ENCODE results near the gene PLA1A.
A peak's percentile ranks its signal among the peaks of the same experiment; 100 is the strongest.
"Not testable (repeated sequence)": the region's sequence is repeated elsewhere in the genome, so short reads cannot be mapped to it uniquely, and the experiment has no call there.

Gene PLA1A

DNA sequence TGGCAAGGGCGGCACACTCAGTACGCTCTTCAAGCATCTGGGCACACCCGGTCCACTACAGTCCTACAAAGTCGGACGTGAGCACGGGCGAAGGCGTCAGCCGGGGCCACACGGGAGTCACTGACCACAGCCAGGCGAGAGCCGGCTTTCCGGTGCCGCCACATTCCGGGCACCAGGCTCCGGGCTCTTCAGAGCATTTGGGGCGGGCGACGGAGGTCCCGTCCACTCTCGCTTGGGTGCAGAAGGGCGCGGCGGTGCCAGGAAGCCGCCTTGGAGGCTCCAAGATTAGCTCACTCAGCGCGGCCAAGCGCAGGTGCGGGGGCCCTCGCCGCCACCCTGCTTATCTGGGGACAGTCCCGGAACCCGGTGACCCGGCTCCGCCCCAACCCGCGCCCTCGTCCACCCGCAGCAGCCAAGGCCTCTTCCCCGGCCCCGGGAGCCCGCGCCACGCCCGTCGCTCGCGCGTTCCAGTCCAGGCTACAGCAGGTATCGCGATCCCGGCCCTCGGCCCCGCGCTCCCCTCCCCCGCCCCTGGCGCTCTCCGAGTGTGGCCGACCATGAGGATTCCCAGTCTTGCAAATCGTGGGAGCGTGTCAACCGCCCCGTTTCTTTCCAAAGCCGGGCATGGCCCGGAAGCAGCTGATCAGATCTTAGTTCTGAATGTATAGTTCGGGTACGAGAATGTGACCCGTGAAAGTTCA lies 18.2 kb upstream of the PLA1A start, which contains the start of gene ADPRH:
Gene ADPRH (plus strand): TSS at position 127 of the 701 bp plus-strand sequence. CDS start 2,678 bp downstream, outside the sequence.
- peak; percentile 66 for DNase-seq (ENCODE audit: low read depth)

DNA sequence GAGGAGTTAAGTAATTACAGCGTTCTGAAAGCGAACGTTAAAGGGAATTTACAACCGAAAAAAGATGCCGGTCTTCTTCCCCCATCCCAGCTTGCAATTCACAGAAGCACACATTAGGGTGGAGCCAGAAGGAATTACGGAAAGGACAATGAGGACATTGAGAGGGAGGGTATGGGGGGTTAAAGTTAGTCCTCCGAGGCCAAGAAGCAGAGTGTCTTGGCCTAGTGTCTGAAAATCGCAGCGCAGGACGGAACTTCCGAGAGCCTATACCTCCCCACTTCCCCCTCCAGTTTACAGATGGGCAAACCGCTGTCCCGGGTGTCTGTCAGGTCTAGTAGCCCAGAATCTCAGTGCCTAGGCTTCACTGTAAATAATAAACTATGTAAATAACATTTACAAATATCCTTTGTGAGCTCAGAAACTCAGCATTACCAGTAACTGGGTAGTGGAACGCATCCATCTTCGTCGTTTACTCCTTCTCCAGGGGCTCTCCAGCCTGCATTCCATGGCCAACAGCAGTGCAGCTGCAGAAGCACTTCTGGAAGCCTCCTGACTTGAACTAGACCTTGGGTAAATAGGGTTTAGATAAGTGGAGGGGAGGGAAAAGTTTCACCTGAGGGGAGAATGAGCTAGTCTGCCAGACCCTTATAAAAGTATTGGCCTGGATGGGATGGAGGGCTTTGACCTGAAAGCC lies 17.5 kb upstream of the PLA1A start:
- peak; percentile 22 for DNase-seq (ENCODE audit: low read depth)

DNA sequence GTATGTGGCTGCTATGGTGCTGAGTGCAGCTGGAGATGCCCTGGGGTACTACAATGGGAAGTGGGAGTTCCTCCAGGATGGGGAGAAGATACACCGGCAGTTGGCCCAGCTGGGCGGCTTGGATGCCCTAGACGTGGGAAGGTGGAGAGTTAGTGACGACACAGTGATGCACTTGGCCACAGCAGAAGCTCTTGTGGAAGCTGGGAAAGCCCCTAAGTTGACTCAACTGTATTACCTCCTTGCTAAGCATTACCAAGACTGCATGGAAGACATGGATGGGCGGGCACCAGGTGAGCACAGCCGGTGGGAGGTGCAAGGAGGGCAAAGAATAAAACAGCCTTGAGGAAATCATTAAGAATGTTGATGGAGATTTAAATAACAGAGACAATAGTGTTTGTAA lies 15.5 kb upstream of the PLA1A start:
- DNase-seq (ENCODE audit: low read depth), result no peak

DNA sequence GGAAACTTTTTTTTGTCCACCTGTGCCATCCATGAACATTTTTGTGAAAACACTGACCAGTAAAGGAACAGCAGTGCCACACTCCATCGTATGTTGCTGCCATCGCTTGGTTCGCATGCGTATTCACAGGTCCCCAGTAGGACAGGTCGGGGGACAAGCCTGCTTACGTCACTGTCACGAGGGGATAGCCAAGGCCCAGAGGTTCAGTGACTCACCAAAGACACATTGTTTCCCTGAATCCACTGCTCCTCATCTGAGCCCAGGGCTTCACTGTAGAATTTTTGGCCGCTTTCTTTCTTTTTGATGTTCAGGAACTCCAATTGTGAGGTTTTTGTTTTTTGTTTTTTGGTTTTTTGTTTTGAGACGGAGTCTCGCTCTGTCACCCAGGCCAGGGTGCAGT lies 12.5 kb upstream of the PLA1A start:
- no peak for DNase-seq (ENCODE audit: low read depth)

DNA sequence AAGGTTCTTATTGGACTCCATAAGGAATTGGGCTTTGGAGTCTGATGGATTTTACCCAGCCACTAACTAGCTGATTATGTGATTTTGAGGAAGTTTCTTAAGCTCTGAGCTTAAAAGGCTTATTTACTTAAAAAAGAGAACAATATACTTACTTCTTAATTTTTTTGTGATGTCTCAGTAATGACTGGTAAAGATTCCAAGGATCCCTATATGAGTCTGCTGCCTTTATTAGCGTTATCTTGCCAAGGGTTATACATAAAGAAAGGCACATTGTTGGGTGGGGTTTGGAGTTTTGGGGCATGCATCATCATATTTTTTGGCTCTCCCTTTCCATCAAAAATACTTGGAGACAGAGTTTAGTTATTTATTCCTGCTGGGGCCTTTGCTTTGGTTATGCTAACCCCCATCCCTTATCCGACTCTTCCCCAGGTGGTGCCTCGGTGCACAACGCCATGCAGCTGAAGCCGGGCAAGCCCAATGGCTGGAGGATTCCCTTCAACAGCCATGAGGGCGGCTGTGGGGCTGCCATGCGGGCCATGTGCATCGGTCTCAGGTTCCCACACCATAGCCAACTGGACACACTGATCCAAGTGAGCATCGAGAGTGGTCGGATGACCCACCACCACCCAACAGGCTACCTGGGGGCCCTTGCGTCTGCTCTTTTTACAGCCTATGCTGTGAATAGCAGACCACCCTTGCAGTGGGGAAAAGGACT lies 11.7 kb upstream of the PLA1A start:
- DNase-seq (ENCODE audit: low read depth), result no peak

DNA sequence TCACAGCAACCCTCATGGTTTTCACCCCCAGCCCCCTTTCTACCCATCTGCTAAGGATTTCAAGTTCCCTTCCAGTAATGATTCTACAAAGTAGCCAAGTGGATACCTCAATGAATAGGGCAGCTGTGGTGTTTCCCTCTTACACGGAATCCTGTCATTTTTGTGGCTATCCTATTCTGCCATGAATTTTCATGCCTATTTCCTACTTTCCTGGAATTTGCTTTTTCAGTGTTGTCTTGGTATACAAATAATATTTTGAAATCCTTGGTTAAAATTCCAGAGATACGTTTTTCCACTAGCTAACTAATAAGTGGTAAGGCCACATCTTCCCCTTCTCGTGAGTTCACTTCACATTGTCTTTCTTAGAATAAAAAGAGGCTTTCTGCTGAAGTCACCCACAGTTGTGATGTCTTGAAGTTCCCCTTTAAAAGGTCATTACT lies 10.9 kb upstream of the PLA1A start:
- no peak for DNase-seq (ENCODE audit: low read depth)

DNA sequence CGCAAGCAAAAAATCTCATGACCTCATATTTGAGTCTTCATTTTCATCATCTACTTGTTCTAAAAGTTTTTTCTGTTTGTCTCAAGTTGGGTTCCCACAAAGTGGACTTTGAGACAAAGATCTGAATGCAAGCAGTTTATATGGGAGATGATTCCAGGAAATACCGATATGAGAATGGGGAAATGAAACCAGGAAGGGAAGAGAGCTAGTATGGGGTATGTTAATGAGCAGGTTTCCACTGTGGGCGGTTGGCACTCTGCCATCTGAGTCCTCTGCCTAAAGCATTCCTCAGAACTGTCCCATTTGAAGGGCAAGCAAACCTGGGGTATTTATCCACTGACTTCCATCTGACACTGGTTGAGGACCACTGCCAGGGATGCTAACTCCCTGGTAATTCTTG lies 9.6 kb upstream of the PLA1A start:
- DNase-seq (ENCODE audit: low read depth), result no peak

DNA sequence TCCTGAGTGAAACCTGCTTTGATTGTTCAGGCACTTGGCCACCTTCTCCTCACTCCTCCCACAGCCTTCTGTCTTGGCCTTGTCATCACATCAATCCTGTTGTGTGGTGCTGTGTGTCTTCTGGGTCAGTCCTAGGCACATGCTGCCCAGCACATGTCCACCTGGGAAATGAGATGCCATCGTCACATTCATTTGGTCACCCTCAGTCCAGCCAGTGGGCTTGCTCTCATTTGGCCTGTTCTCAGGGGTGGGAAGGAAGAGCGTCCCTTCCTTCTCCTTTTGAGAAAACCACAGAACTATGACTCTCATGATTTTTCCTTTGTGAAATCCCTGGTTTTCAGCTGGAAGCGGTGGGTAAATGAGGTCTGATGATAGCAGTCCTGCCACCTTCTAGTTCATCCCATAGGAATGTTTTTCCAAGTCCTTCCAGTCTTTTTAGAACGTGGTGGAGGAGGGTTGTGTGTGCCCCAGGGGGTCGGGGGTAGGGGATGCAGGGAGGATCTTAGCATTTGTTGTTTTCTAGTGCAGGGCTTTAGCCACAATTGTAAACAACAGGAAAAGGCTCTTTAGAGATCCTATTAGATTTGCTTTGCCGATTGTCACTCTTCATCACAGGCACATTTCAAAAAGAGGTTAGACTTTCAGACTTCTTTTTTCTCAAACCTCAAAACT lies 8.4 kb upstream of the PLA1A start:
- DNase-seq (ENCODE audit: low read depth), result no peak

DNA sequence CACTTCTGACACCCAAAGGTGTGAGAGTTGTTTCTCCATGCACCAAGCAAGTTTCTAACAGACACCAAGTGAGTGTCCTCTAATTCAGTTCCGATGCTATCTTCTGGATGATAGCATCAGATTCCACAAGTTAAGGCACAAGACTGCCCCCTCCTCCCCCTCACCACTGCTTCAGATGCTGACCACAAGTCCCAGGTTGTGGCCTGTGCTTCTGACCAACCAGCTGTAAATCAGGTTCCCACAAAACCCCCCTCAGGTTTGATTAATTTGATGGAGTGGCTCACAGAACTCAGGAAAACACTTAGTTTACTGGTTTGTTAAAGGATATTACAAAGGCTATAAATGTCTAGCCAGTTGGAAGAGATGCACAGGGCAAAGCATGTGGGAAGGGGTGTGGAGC lies 7.0 kb upstream of the PLA1A start:
- DNase-seq (ENCODE audit: low read depth), result peak; percentile 57

DNA sequence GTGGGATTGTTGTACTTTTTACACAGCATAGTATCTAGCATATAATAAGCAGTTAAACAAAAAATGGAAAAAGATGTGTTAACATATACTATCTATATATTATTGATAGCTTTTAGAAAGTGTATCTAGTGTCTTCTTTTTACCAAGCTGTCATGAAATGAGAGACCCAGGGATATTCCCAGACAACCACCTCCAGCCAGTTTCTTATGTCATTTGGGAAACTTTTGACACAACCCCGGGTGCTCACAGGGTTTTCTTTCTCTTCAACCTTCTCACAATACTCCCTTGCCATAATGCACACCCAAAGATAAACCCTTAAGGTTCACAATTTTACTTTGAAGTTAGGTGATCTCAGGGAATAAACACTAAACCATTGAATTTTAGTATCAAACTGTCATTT lies 4.8 kb upstream of the PLA1A start:
- DNase-seq (ENCODE audit: low read depth), result no peak

DNA sequence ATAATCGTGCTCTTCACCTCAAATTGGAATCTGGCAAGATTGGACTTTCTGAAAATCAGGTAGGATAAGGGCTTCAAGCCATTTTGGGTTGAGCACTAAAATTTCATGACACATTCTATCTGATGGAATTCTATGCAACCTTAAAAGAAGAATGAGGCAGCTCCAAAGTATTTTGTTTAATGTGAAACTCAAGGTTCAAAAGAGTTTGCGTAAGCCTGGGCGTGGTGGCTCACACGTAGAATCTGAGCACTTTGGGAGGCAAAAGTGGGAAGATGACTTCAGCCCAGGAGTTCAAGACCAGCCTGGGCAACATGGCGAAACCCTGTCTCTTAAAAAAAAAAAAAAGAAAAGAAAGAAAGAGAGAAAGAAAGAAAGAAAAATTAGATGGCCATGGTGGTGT lies 3.6 kb upstream of the PLA1A start:
- DNase-seq (ENCODE audit: low read depth), result no peak

DNA sequence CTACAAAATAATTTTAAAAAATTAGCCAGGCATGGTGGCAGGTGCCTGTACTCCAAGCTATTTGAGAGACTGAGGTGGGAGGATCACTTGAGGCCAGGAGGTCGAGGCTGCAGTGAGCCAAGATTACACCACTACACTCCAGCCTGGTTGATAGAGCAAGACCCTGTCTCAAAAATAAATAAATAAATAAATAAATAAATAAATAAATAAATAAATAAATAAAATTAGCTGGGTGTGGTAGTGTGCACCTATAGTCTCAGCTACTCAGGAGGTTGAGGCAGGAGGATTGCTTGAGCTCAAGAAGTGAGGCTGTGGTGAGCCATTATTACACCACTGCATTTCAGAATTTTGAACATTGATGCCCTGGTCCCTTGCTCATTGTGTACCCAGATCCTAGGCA lies 2.8 kb upstream of the PLA1A start:
- DNase-seq (ENCODE audit: low read depth), result not testable (repeated sequence)

DNA sequence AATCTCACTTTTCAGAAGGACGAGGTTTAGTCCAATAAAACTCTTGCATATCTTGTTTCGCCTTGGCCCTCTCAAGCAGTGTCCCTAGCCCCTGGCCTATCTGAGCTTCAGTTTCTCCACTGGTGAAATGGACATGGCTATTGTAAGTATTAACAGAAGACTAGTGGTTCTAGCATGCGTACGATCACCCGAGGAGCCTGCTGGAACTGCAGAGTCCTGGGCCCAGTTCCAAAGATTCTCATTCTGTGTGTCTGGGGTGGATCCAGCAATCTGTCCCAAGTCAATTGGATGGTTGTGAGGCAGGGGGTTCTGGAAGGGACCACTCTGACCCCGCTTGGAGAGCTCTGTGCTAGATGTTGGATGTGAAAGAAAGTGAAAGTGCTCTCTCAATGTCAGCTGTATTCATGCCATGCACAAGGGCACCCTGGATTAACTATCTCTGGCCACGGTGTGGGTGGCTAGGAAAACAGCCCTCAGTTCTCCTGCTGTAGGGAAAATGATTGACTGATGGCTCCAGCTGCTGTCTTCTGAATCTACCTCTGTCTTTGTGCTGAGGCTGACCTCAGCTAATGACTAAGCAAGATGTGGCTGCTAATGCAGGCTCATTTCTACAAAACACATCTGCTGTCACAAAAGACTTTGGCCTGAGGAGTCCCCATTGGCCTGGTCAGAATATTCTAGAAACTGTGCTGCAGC lies 1.9 kb upstream of the PLA1A start:
- DNase-seq (ENCODE audit: low read depth), result no peak

DNA sequence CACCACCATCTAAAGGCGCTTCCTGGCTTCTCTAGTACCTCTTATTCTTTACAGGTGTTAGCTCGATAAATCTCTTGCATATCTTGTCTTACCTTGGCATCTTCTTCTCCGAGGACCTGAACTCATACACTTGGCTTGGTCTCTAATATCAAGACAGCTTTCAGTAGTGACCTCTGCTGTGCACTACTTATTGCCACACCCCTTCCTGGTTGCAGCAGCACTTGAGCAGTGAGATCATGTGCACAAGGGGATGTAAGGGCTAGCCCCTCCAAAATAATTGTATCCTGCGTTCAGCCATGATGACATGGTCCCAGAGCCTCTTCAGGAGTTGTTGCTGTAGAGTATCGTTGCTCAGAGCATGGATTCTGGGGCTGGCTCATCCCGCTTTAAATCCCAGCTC lies 1.3 kb upstream of the PLA1A start:
- no peak for DNase-seq (ENCODE audit: low read depth)

DNA sequence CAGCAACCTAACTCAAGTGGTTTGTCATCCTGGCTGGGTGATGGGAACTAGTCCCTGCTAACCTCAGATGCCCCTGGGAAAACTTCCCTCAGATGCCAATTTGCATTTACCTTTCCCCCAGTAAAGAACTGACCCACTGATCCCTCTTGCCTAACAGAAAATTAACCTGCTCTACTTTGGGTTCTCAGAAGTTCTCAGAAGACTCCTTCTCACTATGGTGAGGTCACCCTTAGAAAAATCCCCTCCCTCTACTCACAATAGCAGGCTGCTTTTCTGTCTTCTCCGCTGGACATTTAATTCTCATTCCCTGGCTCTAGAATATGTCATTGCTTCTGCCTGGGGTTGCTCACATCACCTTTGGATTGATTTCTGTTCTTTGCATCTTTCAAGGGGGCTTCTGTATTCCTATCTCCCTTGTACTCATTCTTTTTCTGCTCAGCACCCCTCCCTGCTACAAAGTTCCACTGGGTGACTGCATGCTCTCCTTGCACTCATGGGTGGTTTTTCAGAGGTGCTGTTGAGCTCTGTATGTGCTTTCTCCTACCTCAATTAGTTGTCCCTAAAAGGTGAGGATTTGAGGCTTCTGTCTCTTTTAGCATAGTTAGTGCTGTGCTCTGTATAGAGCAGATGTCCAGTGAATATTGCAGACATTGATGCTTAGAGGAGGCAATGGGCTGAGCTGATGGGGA lies 869 bp downstream of the PLA1A start:
- DNase-seq (ENCODE audit: low read depth), result no peak

DNA sequence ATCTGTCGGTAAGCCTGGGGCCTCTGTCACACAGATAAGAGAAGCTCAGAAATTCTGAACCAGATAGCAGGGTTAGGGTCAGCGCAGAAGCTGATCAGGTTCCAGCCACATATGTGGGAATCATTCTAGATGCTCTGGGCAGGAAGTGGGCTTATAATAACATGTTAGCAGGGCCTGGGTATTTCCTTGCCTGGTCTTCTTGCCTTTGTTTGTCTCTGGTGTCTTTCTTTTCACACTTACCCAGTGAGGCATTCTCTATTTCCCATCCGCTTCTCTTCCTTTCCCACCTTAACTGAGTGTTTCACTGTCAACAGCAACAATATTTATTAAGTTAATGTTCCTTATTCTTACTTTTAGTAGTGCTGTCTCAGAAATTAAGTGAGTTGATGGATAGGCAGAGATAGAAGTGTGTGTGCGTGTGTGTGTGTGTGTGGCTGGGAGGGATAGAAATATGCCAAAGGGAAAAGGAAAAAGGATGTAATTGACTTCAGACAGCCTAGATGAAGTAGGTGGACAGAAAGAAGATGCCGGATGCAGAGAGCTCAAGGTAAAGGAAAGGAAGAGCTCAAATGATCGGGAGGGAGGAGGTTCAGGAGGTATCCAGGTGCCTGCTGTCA lies 2.0 kb downstream of the PLA1A start:
- DNase-seq (ENCODE audit: low read depth), result no peak

DNA sequence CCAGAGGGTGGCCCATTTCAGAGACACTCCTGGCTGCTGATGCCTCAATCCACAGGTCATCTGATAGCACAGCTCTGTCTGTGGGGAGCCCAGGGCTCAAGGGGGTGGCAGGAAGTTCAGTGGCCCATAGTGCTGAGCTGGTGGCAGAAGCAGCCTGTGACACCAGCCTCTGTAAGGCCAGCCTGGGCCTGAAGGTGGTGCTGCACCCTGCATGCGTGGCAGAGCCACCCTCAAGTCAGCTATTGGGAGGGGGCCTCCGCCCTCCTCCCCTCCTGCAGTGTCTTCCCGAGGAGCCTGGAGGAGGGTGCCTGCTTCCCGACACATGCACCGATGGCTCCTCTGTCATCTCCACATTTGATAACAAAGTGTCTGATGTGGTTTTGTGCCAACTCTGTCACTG lies 3.0 kb downstream of the PLA1A start:
- DNase-seq (ENCODE audit: low read depth), result no peak

DNA sequence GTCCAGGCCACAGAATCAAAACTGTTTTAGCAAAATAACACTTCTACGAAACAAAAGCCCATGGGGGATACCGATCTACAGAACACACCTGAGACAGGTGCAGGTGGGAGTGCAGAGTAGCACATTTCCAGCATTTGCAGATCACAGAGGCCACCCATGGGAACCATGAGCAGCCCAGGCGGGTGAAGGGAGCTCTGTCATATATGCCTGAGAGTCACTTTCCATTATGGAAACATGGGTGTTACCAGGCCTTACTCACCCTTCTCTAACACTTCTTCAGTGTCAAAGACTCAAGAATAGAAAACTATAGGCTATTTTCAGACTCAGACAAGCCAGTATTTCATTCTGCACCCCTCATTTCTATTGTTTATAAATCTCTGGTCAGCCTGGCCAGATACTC lies 3.5 kb downstream of the PLA1A start:
- DNase-seq (ENCODE audit: low read depth), result no peak

DNA sequence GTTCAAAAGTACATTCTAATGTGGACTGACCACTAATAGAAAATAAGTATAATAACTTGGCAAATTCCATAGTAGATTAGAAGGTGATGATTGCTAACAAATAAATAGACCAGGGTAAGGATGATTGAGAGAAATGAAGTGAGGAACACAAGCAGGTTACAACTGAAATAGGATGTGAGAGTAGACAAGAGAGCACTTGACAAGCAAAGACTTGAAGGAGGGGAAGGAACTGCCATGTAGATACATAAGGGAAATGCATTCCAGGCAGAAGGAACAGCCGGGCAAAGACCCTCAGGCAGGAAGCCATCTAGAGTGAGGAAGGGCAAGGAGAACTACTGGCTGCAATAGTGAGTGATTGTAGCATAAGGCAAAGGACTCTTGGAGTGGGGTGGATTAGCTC lies 5.0 kb downstream of the PLA1A start:
- no peak for DNase-seq (ENCODE audit: low read depth)

DNA sequence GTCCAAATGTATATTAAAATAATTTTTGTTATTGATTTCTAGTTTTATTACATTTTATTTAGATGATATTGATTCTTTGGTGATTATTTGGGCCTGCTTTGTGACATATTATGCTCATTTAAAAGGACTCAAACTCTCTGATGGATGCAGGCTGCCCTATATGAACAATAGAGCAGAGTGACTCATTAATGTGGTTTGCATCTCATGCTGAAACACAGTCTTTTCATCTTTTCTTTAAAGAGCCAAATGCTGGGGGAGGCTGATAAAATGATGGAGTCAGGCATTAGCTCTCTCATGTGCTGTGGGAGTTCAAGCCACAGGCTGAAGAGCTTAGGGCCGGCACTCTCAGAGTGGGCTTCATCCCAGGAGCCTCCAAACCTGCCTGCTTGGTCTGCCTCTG lies 7.2 kb downstream of the PLA1A start:
- DNase-seq (ENCODE audit: low read depth), result peak; percentile 80
